Gastroesophageal sphincter (tissue), 2 donors: ENCODE measurements around the gene TTLL5.

Experiments used
- EP300 ChIP-seq: sonication (generic); formaldehyde crosslinking; IDR thresholded peaks from one replicate; pipeline ENCODE4 v1.6.1; 2017; ENCODE audit warnings: antibody characterized with exemption, mild to moderate bottlenecking
- POLR2A ChIP-seq, 2 donors: fragments of 450-650 bp; IDR thresholded peaks; one replicate each; pipeline ENCODE4 v1.6.1; 2017; ENCODE audit warnings: antibody characterized with exemption in 2 of 2, mild to moderate bottlenecking in 2 of 2, moderate library complexity in 1 of 2

GRCh38 chr14:75888945-75889344, 227.9 kb downstream of the TTLL5 start:
- no peak for TF ChIP-seq EP300
- no peak for TF ChIP-seq POLR2A (IDR thresholded peaks at IDR 0.05)
